Dermis microvascular lymphatic vessel endothelial cell (primary cell): ENCODE results near the gene NAA38. TPM values are rescaled to one million over a fixed set of nuclear protein-coding genes. Genes with fewer than 3 reads are reported as not detected.

Source experiments
- DNase-seq, 2 donors: peaks; one replicate each; pipeline versions ENCODE4 v3.0.0 to v3.0.0-alpha.2; 2010; ENCODE audit warnings: low read depth in 2 of 2
- total RNA-seq: library from RNA; depleted of rRNA; stranded (reverse); fragments of >200 nt; gene quantifications from 2 replicates; pipeline ENCODE4 v1.2.1, GENCODE V29; 2014

Gene NAA38
- total RNA-seq, 1 donor from 2014 or later = 171 TPM

GRCh38 chr17:7852919-7853690 is 4.3 kb downstream of the NAA38 start:
- no peak for DNase-seq

GRCh38 chr17:7852262-7852670 is 5.1 kb downstream of the NAA38 start:
- DNase-seq = no peak

- DNase-seq = peak; percentile 83 to 93
These were observed 5.7 kb downstream of the NAA38 start for GRCh38 chr17:7851438-7852261.

GRCh38 chr17:7850701-7851437 is 6.5 kb downstream of the NAA38 start:
- no peak for DNase-seq

GRCh38 chr17:7849751-7850504 is 7.4 kb downstream of the NAA38 start:
- DNase-seq = no peak

GRCh38 chr17:7849130-7849750 is 8.1 kb downstream of the NAA38 start:
- DNase-seq = no peak

- DNase-seq = no peak
These were observed 8.6 kb downstream of the NAA38 start for GRCh38 chr17:7848739-7849129.

GRCh38 chr17:7848131-7848579 is 9.2 kb downstream of the NAA38 start:
- no peak for DNase-seq

- DNase-seq = no peak
These were observed 10.3 kb downstream of the NAA38 start for GRCh38 chr17:7846765-7847661.

- DNase-seq = no peak
These were observed 11.2 kb downstream of the NAA38 start for GRCh38 chr17:7846063-7846735.

GRCh38 chr17:7845359-7846062 is 11.8 kb downstream of the NAA38 start:
- DNase-seq = no peak

- peak; percentile 90 to 96 for DNase-seq
These were observed 12.8 kb downstream of the NAA38 start for GRCh38 chr17:7844292-7845154.

GRCh38 chr17:7843536-7844291 is 13.6 kb downstream of the NAA38 start:
- DNase-seq = peak; percentile 82 to 94

- DNase-seq = no peak
These were observed 14.2 kb downstream of the NAA38 start for GRCh38 chr17:7843257-7843535.

- peak; percentile 95 to 98 for DNase-seq
These were observed 14.7 kb downstream of the NAA38 start for GRCh38 chr17:7842380-7843256.

- DNase-seq = peak; percentile 77 to 86
These were observed 15.4 kb downstream of the NAA38 start for GRCh38 chr17:7841915-7842379.
